ENCODE data around the gene COX6A2.

DNA sequence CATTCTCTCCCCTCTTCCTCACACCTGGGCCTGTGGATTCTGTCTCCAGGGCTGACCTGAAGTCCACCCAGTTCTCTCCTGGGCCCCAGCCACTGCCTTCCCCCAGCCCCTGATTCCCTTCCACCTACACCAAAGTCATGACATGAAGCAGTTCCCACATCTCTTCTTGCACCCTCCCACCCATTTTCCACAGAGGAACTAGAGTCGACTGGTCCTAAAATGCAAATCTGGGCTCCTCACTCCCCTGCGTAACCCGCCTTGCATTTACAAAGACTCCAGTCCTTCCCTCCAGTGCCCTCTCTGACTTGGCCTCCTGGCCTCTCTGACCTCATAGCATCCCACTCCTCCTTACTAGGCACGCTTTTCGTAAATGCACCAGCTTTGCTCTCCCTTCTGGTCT lies 14.8 kb downstream of the COX6A2 start:
- TF ChIP-seq POLR2AphosphoS5 (IDR thresholded peaks at IDR 0.05; ENCODE audit: borderline replicate concordance, low read depth, low read length) (no peak), EZH2 (IDR thresholded peaks at IDR 0.05) (no peak), FOXP2 (optimal IDR thresholded peaks at IDR 0.05; ENCODE audit: control extremely low read depth, extremely low read length, insufficient read depth) (no peak)
